Right atrium auricular region (tissue), 2 donors: ENCODE data around the gene CACNA1C. TPM values are rescaled to one million over a fixed set of nuclear protein-coding genes. Genes with fewer than 3 reads are reported as not detected.

ENCODE experiments used
- DNase-seq: peaks from one replicate; pipeline ENCODE4 v3.0.0-alpha.2; 2019; ENCODE audit warnings: low spot score
- H3K27ac ChIP-seq, 2 donors: fragments of 200-600 bp; sonication (generic); 1 replicate in 1 of 2; 2 replicates in 1 of 2; pipeline ENCODE4 v1.5.1; 2016 to 2019
- H3K27me3 ChIP-seq, 2 donors: fragments of 200-600 bp; sonication (generic); one replicate each; pipeline versions ENCODE4 v1.5.1 to v1.6.0; 2017 to 2019
- H3K36me3 ChIP-seq: fragments of 200-600 bp; sonication (generic); one replicate; pipeline ENCODE4 v1.5.1; 2016
- H3K4me1 ChIP-seq, 2 donors: fragments of 200-600 bp; sonication (generic); one replicate each; pipeline versions ENCODE4 v1.5.1 to v1.6.0; 2017 to 2019
- H3K4me3 ChIP-seq, 2 donors: fragments of 200-600 bp; sonication (generic); 1 replicate in 1 of 2; 2 replicates in 1 of 2; pipeline ENCODE4 v1.5.1; 2017 to 2019; ENCODE audit warnings: mild to moderate bottlenecking in 1 of 2, moderate library complexity in 1 of 2
- H3K9me3 ChIP-seq, 2 donors: fragments of 200-600 bp; sonication (generic); one replicate each; pipeline ENCODE4 v1.5.1; 2019
- total RNA-seq, 2 donors: library from RNA; depleted of rRNA; stranded (reverse); fragments of >200 nt; gene quantifications; one replicate each; pipeline ENCODE4 v1.1.0, GENCODE V29; 2016
- TF ChIP-seq, protein P1 (sequence below), 2 donors: fragments of 200-600 bp; sonication (generic); IDR thresholded peaks; one replicate each; pipeline ENCODE4 v1.5.1; 2019; ENCODE audit warnings: antibody characterized with exemption in 2 of 2

The CACNA1C gene
- total RNA-seq, 2 donors from 2014 or later, result 83.1 to 93.6 TPM

DNA sequence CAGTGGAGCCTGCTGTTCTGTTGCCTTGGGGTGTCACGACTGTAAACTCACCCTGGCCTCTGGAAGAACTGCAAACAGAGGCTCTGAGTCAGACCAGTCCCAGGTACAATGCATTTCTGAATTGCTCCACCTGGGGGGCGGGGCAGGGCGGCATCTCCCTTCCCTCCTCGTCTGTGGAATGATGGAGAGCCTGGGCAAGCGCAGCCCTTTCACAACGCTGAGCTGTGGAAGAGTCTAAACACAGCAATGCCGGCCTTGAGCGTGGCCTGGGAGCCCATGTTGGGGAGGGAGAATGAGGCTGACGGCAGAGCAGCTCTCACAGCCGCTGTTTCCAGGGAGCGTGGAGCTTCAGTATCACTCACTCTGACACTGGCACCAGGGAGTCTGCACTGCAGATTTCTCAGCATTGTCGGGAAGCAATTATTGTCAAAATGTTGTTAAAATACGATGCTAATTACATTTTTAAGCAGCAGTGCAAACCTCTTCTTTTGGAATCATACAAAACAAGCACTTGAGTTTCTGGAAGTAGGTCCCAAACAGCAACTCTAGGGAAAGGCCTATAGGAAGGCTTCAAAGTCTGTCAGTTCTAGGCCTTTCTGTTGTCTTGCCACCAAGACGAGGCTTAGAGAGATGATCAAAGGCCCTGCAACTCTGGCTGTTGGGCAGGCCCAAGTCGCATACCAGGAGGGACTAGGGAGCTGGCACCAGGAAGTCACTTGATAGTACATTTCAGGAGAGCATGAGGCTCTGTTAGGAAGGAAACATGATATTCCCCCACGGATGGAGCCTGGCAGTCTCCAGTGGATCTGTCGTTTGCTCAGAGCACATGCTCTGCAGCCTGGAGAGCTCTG is 498.0 kb downstream of the CACNA1C start:
- TF ChIP-seq, protein P1, sequence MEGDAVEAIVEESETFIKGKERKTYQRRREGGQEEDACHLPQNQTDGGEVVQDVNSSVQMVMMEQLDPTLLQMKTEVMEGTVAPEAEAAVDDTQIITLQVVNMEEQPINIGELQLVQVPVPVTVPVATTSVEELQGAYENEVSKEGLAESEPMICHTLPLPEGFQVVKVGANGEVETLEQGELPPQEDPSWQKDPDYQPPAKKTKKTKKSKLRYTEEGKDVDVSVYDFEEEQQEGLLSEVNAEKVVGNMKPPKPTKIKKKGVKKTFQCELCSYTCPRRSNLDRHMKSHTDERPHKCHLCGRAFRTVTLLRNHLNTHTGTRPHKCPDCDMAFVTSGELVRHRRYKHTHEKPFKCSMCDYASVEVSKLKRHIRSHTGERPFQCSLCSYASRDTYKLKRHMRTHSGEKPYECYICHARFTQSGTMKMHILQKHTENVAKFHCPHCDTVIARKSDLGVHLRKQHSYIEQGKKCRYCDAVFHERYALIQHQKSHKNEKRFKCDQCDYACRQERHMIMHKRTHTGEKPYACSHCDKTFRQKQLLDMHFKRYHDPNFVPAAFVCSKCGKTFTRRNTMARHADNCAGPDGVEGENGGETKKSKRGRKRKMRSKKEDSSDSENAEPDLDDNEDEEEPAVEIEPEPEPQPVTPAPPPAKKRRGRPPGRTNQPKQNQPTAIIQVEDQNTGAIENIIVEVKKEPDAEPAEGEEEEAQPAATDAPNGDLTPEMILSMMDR (IDR thresholded peaks at IDR 0.05), result no peak
- Histone ChIP-seq H3K9me3 (no peaks in the 10 kb centered on the region), H3K27me3 (no peaks in the 10 kb centered on the region), H3K4me1 (peaks cover 0 to 38% of the 10 kb centered on the region in 2 donors), H3K36me3 (peaks cover 57% of the 10 kb centered on the region), H3K27ac (peak overlapping the region; percentile 22 to 45), H3K4me3 (no peak overlapping the region)
- DNase-seq, result no peak

DNA sequence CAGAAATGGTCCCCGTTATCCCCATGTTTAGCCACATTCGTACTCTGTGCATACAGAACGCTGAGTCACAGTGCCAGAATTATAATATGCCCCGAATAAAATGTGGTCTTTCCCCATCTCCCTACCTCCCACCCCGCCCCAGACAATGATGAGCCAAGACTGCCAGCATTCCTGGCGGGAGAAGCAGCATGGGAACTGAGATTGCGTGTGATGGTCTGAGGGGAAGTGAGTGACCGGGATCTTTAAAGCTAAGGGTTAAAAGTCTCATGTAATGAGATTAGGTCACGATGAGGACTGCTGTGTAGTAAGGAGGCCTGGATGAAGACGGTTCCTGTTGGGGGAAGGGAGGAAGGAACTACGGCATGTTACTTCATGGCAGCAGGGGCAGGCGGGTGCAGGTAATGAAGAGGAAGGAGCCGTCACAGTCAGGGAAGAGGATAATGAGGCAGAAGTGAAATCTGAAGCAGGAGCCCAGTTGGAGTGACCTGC is 498.7 kb downstream of the CACNA1C start:
- peak overlapping the region; percentile 22 to 45 for H3K27ac ChIP-seq
- no peak for DNase-seq
- TF ChIP-seq, protein P1 (IDR thresholded peaks at IDR 0.05), result no peak
- peaks cover 0 to 38% of the 10 kb centered on the region in 2 donors for H3K4me1 ChIP-seq
- H3K9me3 ChIP-seq, result no peaks in the 10 kb centered on the region
- no peaks in the 10 kb centered on the region for H3K27me3 ChIP-seq
- peaks cover 56% of the 10 kb centered on the region for H3K36me3 ChIP-seq
- no peak overlapping the region for H3K4me3 ChIP-seq

DNA sequence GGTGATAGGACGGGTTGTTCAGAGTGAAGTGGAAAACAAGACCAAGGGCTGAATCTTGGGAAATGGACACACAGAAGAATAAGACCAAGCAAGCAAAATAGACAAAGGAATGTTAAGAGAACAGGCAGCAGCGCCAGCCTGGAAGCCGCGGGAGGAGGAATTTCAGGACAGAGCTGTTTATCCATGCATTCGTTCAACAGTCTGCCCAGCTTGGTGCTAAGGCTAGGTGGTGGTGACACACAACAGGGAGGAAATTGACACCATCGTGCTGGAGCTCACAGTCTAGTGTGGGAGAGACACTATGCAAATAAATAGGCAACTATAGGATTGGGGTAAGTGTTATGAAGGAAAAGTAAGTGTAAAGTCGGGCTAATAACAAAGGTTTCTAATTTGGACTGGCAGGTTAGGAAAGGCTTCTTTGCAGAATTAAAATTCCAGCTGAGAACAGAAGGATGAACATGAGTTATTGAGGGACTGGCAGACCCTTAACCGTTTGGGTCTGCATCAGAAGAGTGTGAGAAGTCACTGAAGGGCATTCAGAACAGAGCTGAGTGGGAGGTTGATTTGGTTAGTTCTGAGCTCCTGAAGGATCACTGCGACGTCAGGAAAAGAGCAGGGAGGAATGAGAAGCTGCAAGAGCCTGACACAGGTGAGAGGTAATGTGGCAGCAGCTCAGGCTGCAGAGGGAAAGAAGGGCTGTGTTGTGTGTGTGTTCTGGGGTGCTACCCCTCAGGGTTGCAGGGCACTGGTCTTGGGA is 499.4 kb downstream of the CACNA1C start:
- no peak for DNase-seq
- Histone ChIP-seq H3K9me3 (no peaks in the 10 kb centered on the region), H3K4me3 (no peak overlapping the region), H3K27me3 (no peaks in the 10 kb centered on the region), H3K36me3 (peaks cover 56% of the 10 kb centered on the region), H3K27ac (peak overlapping the region; percentile 22 to 45), H3K4me1 (peaks cover 0 to 33% of the 10 kb centered on the region in 2 donors)
- TF ChIP-seq, protein P1 (IDR thresholded peaks at IDR 0.05), result no peak

DNA sequence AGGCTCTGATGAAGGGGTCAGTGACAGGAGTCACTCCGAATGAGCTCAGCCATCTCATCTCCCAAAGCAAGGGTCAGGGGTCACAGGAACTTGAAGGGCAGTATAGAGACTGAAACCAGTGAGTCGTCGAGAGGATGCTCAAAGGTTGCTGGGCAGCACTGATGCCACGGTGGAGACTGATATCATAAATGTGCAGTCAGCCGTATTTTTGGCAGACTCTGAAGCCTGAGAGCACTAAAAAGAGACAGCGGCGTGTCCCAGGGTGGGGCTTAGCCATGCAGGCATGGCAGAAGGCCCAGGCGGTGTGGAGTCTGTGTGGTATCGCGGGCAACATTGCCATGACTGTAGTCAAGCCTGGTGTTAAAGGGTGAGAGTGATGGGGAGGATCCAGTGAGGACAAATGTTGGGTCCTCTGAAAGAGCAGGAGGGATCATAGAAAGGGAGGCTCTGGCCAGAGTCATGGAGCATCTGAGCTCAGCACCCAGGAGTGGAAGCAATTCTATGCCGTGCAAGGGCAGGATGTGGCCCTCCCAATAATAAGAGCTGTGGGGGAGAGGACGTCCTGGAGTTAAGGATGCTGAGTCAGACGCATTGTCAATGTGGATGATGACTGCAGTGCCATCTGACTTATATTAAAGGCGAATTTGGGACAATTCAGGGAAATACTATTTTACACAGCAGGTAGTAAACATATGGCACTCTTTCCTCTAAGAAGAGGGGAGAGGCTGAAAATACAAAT is 500.8 kb downstream of the CACNA1C start:
- no peak overlapping the region for H3K27ac ChIP-seq
- peaks cover 67% of the 10 kb centered on the region for H3K36me3 ChIP-seq
- no peak overlapping the region for H3K4me3 ChIP-seq
- no peak for DNase-seq
- H3K9me3 ChIP-seq, result no peaks in the 10 kb centered on the region
- no peaks in the 10 kb centered on the region for H3K27me3 ChIP-seq
- TF ChIP-seq, protein P1 (IDR thresholded peaks at IDR 0.05), result no peak
- H3K4me1 ChIP-seq, result peaks cover 0 to 23% of the 10 kb centered on the region in 2 donors

DNA sequence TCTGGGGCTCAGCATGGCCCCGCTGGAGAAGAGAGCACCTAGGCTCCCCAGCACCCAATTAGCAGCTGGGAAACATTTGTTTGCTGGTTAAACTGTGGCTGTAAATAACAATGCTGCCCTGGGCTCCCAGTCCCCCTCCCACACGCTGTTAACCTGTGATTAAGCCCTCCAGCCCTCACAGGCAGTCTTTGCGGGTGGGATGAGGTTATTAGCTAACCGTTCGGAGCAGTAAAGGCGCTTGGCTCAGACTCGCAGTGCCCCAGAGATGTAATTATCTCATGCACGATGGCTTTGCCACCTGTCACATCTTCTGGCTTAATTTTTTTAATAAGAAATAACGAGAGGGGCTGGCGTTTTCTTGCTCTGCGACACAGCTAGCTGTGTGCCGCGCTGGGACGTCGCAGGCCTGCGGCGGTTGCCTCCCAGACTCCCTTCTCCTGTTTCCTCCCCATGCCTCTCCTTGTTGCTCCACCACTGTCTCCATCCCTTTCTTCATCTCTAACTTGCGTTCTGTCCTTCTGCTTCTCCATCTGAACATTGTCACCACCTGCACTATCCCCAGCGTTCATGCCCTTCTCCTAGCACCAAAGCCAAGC is 502.8 kb downstream of the CACNA1C start:
- DNase-seq, result no peak
- peaks cover 63% of the 10 kb centered on the region for H3K36me3 ChIP-seq
- no peaks in the 10 kb centered on the region for H3K27me3 ChIP-seq
- H3K4me3 ChIP-seq, result no peak overlapping the region
- H3K9me3 ChIP-seq, result no peaks in the 10 kb centered on the region
- TF ChIP-seq, protein P1 (IDR thresholded peaks at IDR 0.05), result no peak
- H3K27ac ChIP-seq, result no peak overlapping the region
- peaks cover 0 to 23% of the 10 kb centered on the region in 2 donors for H3K4me1 ChIP-seq
